ENCODE results near the gene TUBGCP2.

Gene TUBGCP2

DNA sequence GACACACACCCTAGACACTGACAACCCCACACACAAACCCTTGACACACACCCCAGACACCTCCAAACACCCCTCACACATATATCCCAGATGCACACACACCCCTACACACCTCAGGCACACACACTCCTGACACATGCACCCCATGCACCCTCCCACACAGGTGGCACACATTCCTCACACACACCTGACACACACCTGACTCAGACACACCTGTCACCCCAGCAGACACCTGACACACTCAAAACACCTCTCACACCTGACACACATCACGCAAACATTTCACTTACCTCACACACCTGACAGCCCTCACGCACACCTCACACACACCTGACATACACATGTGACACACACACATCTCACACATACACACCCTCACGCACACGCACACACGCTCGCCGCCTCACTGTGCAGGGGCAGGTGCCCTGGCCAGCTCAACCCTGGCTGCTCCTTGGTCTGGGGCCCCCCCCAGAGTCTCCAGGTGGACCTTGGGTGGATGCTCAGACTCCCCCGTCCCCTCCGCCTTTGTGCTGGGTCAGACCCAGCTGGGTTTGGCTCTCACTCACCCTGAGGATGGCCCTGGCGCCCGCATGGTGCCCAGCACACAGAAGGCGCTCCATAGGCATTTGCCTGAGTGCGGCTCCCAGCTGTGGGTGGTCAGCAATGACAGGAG, 31.2 kb upstream of the TUBGCP2 start:
- no peak for DNase-seq

DNA sequence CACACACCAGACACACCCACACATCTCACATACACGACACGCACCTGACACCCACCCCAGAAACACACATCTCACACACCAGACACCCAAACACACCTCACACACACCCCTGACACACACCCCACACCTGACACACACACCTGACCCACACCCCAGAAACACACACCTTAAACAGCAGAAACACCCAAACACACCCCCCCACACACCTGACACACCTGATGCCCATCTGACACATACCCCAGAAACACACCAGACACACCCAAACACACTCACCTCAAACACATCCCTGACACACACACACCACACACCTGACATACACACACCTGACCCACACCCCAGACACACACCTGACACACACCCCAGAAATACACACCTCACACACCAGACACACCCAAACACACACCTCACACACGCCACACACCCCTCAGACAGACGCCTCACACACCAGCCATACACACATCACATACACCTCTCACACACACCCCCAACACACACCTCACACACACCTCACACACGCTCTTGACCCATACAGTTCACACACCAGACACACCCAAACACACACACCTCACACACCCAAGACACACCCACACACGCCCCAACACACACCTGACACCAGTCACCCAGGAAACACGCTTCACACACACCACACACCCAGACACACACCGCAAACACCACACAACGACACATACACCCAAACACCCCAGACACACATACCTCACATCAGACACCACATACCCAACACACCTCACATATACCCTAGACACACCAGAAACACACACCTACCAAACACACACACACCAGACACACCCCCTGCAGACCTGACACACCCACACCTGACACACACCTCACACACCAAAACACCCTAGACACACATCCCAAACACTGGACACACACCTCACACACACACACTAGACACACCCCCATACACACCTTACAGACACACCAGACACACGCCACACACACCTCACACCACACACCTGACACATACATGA, 29.7 kb upstream of the TUBGCP2 start:
- no peak for DNase-seq

DNA sequence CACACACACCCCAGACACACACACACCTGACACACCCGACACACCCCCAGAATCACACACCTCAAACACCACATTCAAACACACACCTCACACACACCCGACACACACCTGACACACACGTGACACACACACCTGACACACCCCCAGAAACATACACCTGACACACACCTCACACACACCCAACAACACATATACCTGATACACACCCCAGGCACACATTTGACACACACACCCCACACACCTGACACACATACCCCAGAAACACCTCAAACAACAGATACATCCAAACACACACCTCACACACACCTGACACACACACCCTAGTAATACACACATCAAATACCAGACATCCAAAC, 28.7 kb upstream of the TUBGCP2 start:
- no peak for DNase-seq

DNA sequence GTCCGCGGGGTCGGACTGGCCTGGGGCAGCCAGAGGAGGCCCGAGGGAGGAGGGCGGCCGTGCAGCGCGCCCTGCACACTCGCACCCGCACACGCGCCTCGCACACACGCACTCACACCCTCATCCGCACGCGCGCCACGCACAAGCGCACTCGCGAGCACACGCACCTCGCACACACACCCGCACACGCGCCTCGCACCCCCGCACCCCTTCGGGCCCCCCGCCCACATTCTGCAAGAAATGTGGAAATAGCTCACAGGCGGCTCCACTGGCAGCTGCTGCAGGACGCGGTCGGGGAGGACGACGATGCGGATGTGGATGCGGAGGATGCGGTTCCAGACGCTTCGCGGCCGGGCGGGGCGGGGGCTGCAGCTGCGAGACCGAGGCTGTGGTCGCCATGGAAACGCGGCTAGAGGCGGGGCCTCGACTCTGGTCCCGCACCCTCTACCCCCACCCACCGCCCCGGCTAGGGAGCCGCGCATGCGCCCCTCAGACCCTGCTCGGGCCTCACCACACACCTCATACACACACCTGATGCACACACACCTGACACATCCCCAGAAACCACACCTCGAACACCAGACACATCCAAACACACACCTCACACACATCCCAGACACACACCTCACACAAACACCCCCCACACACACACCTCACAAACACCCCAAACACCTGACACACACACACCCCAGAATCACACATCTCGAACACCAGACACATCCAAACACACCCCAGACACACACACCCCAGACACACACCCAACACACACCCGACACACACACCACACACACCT, 28.1 kb upstream of the TUBGCP2 start, which contains the start of gene CALY:
Gene CALY (minus strand): TSS at position 320 of the 793 bp plus-strand sequence. CDS start 7,907 bp downstream, outside the sequence.
- DNase-seq, result peak; percentile 82

DNA sequence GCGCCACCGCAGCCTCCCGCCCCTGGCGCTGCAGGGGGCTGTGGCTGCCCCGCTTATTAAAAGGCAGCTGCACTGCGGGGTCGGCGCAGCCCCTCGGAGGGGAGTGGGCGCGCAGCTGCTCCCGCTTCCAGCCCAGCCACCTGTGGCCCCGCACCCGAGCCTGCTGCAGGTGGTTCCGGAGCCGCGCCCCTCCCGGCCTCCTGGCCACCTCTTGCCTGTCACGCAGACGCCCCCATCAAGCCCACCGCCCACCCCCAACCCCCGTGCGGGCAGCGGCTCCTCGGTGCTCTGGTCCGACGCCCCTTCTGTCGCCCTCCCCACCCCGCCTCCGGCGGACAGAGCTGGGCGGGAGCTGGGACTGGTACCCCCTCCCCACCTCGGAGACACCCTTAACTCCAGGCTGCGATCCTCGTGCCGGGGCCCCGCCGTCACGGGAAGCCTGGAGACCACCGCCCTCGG, 27.5 kb upstream of the TUBGCP2 start:
- no peak for DNase-seq

DNA sequence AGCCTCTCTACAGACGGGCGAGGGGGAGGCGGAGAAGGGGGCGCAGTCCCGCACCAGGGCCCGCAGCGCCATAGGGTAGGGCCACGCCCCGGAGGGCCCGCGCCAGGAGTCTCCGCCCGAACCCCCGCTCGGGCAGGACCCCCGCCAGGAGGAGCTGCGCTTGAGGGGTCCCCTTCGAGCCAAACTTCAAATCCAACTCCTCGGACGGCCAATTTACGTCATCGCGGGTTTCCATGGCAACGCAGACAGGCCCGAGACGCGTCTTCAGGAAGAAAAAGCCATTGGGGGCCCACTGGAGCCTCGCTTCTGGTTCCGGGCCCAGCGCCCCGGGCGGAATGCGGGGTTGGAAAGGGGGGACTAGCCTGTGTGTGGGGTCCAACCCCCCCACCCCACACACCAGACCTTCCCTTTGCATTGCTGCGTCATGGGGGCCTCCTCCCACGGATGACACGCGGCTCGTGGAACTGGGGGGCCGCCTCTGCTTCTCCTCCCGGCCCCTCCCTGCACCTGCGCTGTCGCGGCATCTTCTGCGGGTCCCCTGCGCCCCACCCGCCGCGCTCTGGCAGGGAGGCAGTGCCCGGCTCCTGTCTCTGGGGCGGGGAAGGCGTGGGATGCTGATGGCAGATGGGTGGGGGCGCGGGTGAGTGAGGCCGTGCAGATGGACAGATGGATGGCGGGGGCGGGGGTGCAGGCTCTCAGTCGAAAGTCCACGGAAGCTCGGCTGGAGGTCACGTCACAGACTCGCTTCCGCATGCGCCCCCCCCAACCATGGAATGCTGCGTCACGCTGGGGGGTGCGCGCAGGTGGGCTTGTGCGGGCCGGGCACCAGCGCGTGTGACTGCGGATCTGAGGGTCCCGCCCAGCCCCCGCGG, 26.8 kb upstream of the TUBGCP2 start:
- peak; percentile 78 for DNase-seq

DNA sequence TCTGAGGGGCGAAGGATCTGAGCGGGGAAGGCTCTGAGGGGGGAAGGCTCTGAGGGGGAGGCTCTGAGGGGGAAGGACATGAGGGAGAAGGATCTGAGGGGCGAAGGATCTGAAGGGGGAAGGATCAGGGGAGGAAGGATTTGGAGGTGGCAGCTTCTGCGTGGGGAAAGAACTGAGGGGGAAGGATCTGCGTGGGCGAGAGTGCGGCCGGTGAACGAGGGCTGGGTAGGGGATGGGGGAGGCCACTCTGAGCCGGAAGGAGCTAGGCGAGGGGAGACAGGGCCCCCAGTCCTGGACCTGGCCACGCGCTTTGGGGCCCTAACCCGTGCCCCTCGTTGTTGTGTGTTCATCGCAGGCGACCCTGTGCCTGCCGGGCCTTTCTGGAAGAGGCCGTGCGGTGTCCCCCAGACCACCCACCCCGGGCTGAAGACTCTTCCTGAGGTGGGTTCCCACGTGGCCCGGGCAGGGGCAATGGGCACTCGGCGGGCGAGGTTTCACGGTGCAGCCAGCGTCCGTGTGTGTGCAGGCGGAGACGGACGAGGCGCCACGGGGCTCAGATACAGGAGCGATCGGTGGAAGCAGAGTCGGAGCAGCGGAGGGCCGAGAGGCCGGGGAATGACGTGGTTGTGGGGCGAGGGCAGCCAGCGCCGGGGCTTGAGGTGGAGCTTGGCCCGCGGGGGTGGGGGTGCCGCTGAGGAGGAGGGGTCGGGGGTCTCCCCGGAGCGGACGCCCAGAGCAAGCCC, 26.0 kb upstream of the TUBGCP2 start:
- DNase-seq, result no peak

DNA sequence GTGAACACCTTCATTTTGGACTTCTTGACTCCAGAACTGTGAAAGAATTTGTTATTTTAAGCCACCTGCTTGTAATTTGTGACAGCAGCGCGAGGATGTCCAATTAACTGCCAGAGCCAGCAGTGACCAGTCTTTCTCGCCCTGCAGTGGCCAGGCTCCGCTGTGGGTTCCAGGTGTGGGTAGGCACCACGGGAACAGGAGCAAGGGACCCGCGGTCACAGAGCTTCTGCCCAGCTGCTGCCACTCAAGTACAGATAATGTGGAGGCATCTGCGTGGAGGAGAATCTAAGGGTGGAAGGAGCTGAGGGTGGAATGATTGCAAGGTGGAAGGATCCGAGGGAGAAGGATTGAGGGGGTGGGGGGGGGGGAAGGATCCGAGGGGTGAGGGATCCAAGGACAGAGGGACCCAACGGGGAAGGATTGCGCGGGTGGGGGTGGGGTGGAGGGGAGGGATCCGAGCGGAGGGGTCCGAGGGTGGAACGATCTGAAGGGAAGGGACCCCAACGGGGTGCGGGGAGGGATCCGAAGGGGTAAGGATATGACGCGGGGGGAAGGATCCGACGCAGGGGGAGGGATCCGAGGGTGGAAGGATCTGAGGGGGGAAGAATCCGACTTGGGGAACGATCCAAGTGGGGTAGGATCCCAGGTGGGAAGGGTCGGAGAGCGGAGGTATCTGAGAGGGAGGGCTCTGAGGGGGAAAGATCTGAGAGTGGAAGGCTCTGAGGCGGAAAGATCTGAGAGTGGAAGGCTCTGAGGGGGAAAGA, 24.4 kb upstream of the TUBGCP2 start:
- no peak for DNase-seq

DNA sequence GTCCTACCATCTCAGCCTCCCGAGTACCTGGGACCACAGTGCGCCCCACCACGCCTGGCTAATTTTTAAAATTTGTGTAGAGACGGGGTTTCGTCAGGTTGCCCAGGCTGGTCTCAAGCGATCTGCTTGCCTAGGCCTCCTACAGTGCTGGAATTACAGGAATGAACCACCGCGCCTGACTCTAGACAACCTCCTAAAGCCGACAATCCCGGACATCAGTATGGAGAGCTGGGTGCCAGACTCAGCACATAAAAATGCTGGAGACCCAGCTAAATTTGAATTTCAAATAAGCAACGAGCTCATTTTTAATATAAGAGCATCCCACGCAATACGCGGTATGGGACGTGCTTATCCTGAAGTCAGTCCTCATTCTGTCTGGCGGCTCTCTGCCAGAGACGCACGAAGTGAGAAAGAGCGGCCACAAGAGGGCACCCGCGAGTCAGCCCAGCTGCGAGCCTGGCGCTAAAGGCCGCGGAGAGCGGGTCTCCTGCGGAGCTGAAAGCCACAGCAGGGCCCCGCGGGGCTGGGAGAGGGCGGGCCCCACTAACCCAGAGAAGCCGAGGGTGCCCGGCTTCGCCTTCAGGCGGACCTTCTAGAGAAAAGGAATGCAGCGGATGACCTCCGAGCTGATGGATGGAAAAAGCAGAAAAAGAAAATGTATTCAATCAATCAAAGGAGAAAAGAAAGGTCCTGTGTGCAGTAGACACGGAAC, 21.0 kb upstream of the TUBGCP2 start:
- peak; percentile 92 for DNase-seq

DNA sequence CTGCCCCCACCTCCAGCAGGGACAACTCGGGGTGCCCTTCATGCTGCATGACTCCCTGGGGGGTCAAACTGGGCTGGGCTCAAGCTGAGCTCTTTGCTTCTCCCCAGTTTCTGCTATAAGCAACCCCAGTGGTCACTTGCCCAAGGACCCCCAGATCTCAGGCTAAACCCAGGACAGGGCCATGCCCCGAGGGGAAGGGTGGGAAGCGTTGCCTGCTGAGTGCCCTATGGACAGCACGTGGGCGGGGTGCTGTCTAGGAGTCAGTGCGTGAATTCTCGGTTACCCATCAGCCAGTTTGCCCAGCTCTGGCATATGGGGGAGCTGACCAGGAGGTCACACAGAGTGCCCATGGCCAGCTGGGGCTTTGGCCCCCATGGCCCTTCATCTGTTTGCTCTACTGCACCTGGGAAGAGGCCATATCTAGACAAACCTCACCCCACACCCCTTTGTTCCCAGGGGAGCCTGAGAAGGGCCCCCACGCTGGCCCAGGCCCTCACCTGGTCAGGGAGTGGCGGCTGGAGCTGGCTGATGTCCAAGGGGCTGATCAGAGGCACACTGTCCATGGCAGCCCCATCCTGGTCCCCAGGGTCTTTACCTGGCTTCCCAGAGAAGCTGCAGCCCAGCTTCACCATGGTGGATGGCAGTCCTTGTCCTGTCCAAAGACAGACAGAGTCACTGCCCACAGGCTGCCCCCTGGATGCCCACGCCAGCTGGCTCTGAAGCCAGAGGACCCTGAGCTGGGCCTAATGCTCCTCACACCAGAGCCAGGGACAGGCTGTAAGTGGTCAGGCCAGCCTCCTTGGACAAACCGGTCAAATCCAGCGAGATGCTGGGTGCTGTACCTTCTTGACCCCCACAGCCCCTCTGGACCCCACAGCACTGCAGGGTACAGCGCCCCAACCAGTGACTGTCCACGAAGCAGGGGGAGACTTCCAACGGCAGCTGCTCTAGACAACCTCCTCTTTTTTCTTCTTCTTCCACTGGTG, 20.0 kb upstream of the TUBGCP2 start:
- no peak for DNase-seq

DNA sequence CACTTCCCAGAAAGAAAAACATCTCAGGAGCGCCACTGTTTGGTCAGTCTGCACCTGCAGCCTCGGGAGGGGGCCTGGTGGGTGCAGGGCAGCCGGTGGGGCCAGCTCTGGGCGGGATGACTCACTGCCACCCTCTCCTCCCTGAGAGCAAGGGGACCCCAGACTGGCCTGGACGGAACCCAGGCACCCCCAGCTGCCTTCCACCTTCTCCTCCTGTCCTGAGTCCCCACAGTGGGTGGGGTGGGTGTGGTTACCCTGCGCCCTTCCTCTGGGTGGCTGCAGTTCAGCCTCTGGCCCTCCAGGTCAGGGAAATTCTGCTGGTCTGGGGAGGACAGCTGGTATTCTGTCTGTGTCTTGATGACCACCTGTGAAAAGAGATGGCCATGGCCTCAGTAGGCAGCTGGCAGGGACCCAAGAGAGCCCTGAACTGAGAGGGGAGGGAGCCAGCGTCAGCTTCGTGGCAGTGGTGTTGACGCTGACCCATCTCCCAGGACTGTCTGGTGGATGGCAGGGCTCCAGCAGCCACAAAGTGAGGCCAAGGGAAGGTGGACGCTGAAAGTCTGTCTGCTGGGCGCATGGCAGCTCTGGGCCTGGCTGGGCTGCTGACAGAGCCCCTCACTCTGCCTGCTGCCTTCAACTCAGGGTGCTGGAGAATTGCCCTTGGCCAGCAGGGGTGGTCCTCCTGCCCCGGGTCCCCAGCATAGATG, 19.1 kb upstream of the TUBGCP2 start:
- no peak for DNase-seq

DNA sequence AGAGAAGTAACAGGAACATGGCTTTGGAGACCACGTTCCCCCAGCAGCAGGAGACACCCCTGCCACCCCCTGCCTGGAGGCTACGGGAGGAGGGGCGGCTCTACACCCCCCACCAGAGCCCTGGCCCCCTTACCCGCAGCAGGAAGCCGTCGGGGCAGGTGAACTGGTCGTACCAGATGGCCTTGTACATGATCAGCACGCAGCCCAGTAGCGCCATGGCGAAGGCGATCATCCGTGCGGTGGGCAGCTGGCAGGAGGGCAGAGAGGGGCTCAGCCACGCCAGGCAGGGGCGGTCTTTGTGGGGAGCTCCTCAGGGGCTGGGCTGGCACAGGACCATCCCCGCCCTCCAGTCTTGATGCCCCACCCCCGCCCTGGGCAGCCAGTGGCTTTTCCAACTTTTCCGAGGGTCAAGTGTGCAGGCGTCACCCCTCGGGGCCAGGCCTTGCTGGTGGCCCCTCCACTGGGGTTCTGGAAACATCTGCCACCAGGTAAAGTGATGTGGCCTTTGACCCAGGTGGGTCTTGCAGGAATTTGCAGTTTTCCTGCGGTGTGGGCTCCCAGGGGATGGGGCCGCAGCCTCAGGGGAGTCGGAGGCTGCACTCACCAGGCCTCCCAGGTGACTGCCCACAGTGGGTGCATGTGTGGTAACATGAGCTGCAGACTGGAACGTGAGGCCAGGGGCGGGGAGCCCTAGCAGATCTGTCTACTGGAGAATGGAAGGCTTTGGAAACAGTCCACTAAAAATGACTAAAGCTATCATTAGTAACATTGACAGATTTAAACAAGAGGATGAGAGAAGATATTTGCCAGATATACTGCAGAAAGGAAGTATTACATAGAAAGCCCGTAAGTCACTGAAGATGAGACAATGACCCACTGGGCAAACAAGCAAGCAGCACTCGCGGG, 18.3 kb upstream of the TUBGCP2 start:
- no peak for DNase-seq

DNA sequence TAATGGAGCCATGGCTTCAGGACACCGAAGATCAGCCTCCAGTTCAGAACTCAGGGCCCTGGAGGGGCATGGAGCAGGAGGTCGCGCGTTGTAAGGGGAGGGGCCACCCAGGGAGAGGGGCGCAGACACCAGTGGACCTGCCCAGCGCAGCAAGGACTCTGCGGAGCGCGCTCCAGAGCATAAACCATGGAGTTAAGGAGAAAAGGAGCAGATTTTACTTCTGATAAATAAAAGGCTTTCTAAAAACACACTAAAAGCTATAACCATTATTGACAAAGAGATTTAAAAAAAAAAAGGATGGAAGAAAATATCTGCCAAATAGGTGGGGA, 17.5 kb upstream of the TUBGCP2 start:
- DNase-seq, result no peak

DNA sequence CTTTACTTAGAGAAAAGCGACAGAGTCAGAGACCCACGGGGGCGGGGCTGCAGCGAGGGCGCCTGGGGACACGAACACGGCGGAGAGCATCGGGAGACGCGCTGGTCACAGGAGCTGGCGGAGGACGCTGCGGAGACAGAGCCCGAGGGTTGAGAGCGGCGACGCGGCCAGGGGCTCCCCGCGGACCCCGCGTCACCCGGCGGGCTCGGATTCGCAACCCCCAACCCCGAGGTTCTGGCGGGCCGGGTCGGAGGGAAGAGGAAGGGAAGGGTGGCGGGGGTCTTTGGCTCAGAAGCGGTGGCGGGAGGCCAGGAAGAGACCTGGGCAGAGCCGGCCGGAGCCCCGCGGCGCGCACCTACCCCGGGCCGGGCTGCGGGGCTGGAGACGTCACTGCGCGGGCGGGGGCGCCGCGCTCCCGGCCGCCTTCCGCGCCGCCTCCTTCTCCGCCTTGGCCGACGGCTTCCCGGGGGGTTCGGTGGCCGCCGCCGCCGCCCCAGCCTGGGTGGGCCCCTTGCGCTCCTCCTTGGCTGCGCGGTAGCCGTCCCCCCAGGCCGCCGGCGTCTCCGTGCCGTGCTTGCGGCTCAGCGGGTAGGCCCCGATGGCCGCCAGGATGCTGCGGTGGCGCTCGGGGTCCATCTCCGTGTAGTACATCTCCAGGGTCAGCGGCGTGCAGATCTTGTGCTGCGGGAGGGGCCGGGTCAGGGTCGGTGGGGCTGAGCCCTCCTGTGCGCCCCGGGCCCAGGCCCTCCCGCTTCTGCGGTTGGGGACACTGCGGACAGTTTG, 17.0 kb upstream of the TUBGCP2 start:
- peak; percentile 69 for DNase-seq

DNA sequence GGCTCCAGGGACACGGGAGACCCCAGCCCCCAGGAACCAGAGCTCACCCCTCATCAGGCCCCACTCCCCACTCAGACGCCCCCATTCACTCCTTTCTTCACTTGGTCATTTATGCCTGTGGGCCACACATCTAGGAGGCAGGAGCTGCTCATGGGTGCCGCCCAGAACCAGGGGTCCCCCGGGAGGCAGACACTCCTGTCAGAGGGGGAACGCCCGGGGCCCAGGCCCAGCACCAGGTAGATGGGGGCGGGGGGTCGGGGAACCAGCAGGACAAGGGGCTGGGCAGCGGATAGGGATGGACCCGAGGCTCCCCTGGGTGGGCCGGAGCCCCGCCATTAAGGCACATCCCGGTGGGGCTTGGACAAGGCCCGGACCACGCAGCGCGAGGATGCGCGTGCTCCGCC, 16.2 kb upstream of the TUBGCP2 start:
- peak; percentile 47 for DNase-seq

DNA sequence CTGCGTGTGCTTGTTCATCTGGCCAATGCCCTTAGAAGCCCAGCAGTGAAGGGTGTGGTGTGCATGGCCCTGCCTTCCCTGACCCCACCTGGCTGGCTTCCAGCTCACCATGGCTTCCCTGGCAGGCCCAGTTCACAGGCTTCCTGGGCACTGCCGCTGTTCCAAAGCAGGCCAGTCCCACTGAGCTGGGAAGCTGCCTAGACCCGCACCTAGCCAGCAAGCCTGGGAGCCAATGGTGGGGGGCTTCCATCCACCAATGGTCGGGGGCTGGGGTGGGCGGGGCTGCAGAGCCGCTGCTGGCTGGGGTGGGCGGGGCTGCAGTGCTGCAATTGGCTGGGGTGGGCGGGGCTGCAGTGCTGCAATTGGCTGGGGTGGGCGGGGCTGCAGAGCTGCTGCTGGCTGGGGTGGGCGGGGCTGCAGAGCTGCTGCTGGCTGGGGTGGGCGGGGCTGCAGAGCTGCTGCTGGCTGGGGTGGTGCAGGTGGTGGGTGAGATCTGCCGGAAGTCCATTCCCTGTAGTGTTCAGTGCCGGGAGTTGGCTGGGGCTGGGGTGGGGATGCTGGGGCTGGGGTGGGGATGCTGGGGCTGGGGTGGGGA, 15.6 kb upstream of the TUBGCP2 start:
- DNase-seq, result peak; percentile 50
